Sigmoid colon (tissue), 4 donors: ENCODE results near the gene YTHDF1.

Experiments
- POLR2A ChIP-seq, 2 donors: fragments of 450-650 bp; IDR thresholded peaks; one replicate each; pipeline ENCODE4 v1.6.1; 2016; ENCODE audit warnings: antibody characterized with exemption in 2 of 2, mild to moderate bottlenecking in 2 of 2, moderate library complexity in 2 of 2
- POLR2AphosphoS5 ChIP-seq, 4 donors: sonication (generic); formaldehyde crosslinking; IDR thresholded peaks; one replicate each; pipeline ENCODE4 v1.6.1; 2017; ENCODE audit warnings: antibody characterized with exemption in 4 of 4
- TF ChIP-seq, protein P1 (sequence below), 4 experiments: fragments of 450-650 bp in 3 of 4; fragments of 200-600 bp in 1 of 4; IDR thresholded peaks; one replicate each; pipeline ENCODE4 v1.5.1; 2016 to 2019; ENCODE audit warnings: antibody characterized with exemption in 4 of 4, mild to moderate bottlenecking in 3 of 4, moderate library complexity in 2 of 4

DNA sequence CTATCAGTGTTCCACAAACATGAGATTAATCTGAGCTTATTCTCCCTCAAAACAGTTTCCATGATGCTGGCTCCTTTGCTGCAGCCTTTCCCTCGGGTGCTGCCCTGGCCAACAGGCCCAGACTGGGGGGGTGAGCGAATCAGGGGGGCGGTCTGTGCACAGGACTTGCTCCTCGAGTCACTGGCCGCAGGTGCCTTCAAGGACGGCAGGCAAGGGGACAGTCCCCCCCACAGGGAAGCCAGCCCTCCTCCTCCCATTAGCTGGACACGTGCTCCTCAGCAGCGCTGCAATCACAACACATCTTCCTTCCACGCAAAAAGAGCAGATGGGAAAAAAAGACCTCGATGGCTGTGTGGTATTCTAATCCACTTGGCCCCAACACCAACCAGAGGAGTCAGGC, 10.0 kb downstream of the YTHDF1 start:
- TF ChIP-seq POLR2AphosphoS5 (IDR thresholded peaks at IDR 0.05), result no peak
- TF ChIP-seq, protein P1, sequence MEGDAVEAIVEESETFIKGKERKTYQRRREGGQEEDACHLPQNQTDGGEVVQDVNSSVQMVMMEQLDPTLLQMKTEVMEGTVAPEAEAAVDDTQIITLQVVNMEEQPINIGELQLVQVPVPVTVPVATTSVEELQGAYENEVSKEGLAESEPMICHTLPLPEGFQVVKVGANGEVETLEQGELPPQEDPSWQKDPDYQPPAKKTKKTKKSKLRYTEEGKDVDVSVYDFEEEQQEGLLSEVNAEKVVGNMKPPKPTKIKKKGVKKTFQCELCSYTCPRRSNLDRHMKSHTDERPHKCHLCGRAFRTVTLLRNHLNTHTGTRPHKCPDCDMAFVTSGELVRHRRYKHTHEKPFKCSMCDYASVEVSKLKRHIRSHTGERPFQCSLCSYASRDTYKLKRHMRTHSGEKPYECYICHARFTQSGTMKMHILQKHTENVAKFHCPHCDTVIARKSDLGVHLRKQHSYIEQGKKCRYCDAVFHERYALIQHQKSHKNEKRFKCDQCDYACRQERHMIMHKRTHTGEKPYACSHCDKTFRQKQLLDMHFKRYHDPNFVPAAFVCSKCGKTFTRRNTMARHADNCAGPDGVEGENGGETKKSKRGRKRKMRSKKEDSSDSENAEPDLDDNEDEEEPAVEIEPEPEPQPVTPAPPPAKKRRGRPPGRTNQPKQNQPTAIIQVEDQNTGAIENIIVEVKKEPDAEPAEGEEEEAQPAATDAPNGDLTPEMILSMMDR (IDR thresholded peaks at IDR 0.05), result no peak
- no peak for TF ChIP-seq POLR2A (IDR thresholded peaks at IDR 0.05)
